CD14-positive monocyte (primary cell): ENCODE measurements around the gene CCDC154. TPM values are rescaled to one million over a fixed set of nuclear protein-coding genes. Genes with fewer than 3 reads are reported as not detected.
A peak's percentile ranks its signal among the peaks of the same experiment; 100 is the strongest.

ENCODE experiments used
- DNase-seq, 3 donors: peaks; one replicate each; pipeline ENCODE4 v3.0.0-alpha.2; 2011 to 2022
- H2AFZ ChIP-seq: 2 replicates; pipeline ENCODE4 v1.6.0; 2012; ENCODE audit warnings: mild to moderate bottlenecking, low read depth, low read length, inconsistent platforms; ENCODE audit not compliant: insufficient read depth, poor library complexity, severe bottlenecking
- H3K27ac ChIP-seq, 2 donors: 1 replicate in 1 of 2; 2 replicates in 1 of 2; pipeline ENCODE4 v1.5.1; 2012 to 2013; ENCODE audit warnings: low read length in 2 of 2, control low read depth in 1 of 2, inconsistent platforms in 1 of 2, low read depth in 1 of 2, mild to moderate bottlenecking in 1 of 2
- H3K27me3 ChIP-seq, 2 donors: one replicate each; pipeline versions ENCODE4 v1.6.0 to v1.6.1; 2011 to 2013; ENCODE audit warnings: low read length in 2 of 2; ENCODE audit not compliant: control insufficient read depth in 2 of 2, insufficient read depth in 2 of 2
- H3K36me3 ChIP-seq, 2 donors: replicated peaks in 1 of 2; 1 replicate in 1 of 2; 2 replicates in 1 of 2; pipeline versions ENCODE4 v1.5.1 to v1.6.1; 2012 to 2013; ENCODE audit warnings: low read length in 2 of 2, control low read depth in 1 of 2, inconsistent platforms in 1 of 2, mild to moderate bottlenecking in 1 of 2; ENCODE audit not compliant: insufficient read depth in 2 of 2, control insufficient read depth in 1 of 2
- H3K4me1 ChIP-seq, 2 donors: 1 replicate in 1 of 2; 2 replicates in 1 of 2; pipeline versions ENCODE4 v1.5.1 to v1.6.1; 2012 to 2013; ENCODE audit warnings: low read length in 2 of 2, control low read depth in 1 of 2, inconsistent platforms in 1 of 2, mild to moderate bottlenecking in 1 of 2, moderate library complexity in 1 of 2; ENCODE audit not compliant: insufficient read depth in 2 of 2, control insufficient read depth in 1 of 2
- H3K4me2 ChIP-seq: replicated peaks from 2 replicates; pipeline ENCODE3; 2012; ENCODE audit warnings: low read length, moderate library complexity, mild to moderate bottlenecking; ENCODE audit not compliant: poor library complexity, severe bottlenecking; ENCODE audit errors: extremely low read depth
- H3K4me3 ChIP-seq, 3 experiments: fragments of 200-600 bp in 1 of 3; sonication (generic) in 1 of 3; replicated peaks in 1 of 3; 1 replicate in 2 of 3; 2 replicates in 1 of 3; pipeline ENCODE4 v1.5.1; 2011 to 2013; ENCODE audit warnings: low read length in 3 of 3, mild to moderate bottlenecking in 3 of 3, control low read depth in 2 of 3, low read depth in 2 of 3, inconsistent platforms in 1 of 3, moderate library complexity in 1 of 3
- H3K79me2 ChIP-seq: 2 replicates; pipeline ENCODE4 v1.6.0; 2012; ENCODE audit warnings: mild to moderate bottlenecking, control low read depth, inconsistent platforms, low read length, moderate library complexity; ENCODE audit not compliant: insufficient read depth
- H3K9ac ChIP-seq: 2 replicates; pipeline ENCODE4 v1.6.0; 2017; ENCODE audit warnings: low read length, mild to moderate bottlenecking; ENCODE audit not compliant: insufficient read depth, poor library complexity, severe bottlenecking
- H3K9me3 ChIP-seq, 2 donors: replicated peaks in 1 of 2; 1 replicate in 1 of 2; 2 replicates in 1 of 2; pipeline versions ENCODE4 v1.5.1 to v1.6.1; 2012 to 2013; ENCODE audit warnings: low read length in 2 of 2, control low read depth in 1 of 2; ENCODE audit not compliant: control insufficient read depth in 1 of 2, insufficient read depth in 1 of 2
- H4K20me1 ChIP-seq: 2 replicates; pipeline ENCODE4 v1.6.0; 2012; ENCODE audit warnings: mild to moderate bottlenecking, low read length, control low read depth, moderate library complexity; ENCODE audit not compliant: insufficient read depth
- H3K27ac Mint-ChIP-seq, 7 donors: one replicate each; pipeline ENCODE4 v1.8.0; 2020; ENCODE audit warnings: mild to moderate bottlenecking in 7 of 7, mixed read lengths in 7 of 7, moderate library complexity in 6 of 7, inconsistent platforms in 2 of 7
- H3K27me3 Mint-ChIP-seq, 3 donors: one replicate each; pipeline ENCODE4 v1.8.0; 2021 to 2022; ENCODE audit warnings: low read depth in 3 of 3, mild to moderate bottlenecking in 3 of 3, mixed read lengths in 3 of 3, moderate library complexity in 3 of 3, inconsistent platforms in 1 of 3
- H3K36me3 Mint-ChIP-seq, 2 donors: one replicate each; pipeline ENCODE4 v1.8.0; 2020; ENCODE audit warnings: mixed read lengths in 2 of 2, inconsistent platforms in 1 of 2, mild to moderate bottlenecking in 1 of 2
- H3K4me1 Mint-ChIP-seq: one replicate; pipeline ENCODE4 v1.8.0; 2020; ENCODE audit warnings: mild to moderate bottlenecking, mixed read lengths
- H3K4me3 Mint-ChIP-seq, 2 donors: one replicate each; pipeline ENCODE4 v1.8.0; 2020; ENCODE audit warnings: mild to moderate bottlenecking in 2 of 2, mixed read lengths in 2 of 2, moderate library complexity in 1 of 2
- H3K9me3 Mint-ChIP-seq, 7 donors: one replicate each; pipeline ENCODE4 v1.8.0; 2020 to 2022; ENCODE audit warnings: mixed read lengths in 7 of 7, mild to moderate bottlenecking in 6 of 7, moderate library complexity in 6 of 7, inconsistent platforms in 2 of 7
- WGBS: methylation state at CpG from one replicate; pipeline ENCODE4 v1.1.5; 2013; ENCODE audit warnings: missing lambda C conversion rate; ENCODE audit not compliant: insufficient coverage; 5-methylcytosine and 5-hydroxymethylcytosine counted together
- intact Hi-C, 2 donors: fragments of 100-400 bp; cut with micrococcal nuclease; formaldehyde crosslinking; loops; one replicate each; pipeline versions ENCODE4 v1.15.0 to v1.15.1; 2023
- polyA plus RNA-seq, 3 donors: library from polyadenylated mRNA; depleted of rRNA in 1 of 3; unstranded in 2 of 3; stranded (reverse) in 1 of 3; fragments of 300-500 nt in 2 of 3; fragments of >200 nt in 1 of 3; fragmentation: Illumina TruSeq in 2 of 3; gene quantifications; 1 replicate in 2 of 3; 2 replicates in 1 of 3; pipeline ENCODE4 v1.2.3, GENCODE V29; 2012 to 2021
- TF ChIP-seq, protein P1 (sequence below): fragments of 200-600 bp; IDR thresholded peaks from one replicate; pipeline ENCODE4 v1.8.0; 2022; ENCODE audit warnings: antibody characterized with exemption, mild to moderate bottlenecking

Gene CCDC154
- polyA plus RNA-seq, 3 donors = 5.9 TPM; not detected in 2

DNA sequence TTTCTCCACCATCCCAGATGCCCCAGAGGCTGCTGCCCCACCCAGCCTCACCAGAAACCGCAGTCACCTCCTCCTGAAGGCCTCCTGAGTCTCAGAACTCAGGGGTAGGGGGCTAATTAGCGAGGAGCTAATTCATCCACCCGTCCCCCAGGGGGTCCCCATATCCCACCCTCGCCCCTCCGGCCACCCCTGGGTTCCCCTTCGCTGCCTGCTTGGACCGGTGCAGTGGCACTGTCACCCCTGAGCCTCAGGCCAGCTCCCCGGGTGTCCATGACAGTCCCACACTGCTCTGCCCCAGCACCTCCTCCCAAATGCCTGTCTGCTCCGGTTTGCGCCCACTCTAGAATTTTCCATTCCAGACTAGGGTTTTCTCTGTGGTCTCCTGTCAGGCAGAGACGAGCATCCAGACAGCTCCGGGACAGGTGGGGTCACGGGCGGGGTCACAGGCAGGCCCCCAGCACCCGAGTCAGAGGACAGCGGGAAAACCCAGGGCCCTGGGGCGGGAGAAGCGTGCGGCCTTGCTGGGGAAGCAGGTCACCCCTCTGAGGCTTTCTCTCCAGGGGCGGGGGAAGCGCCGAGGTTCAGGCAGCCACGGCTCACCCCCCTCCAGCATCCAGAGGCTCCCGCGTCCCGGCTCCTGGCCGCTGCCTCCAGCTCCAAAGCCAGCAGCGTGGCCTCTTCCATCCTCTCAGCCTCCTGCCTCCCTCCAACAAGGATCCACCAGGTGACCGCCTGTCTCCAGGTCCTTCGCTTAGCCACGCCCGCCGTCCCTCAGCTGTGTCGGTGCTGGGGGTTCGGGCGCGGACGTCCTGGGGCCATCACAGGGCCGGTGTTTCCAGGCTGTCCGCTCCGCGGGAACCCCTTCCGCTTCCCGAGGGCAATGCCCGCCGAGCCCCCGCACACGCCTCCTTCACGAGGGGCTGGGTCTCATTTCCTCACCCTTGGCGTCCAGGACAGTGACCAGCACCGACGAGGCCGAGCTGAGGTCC is 16.6 kb downstream of the CCDC154 start:
- Histone ChIP-seq H3K4me1 (peaks cover 5 to 13% of the 10 kb centered on the region in 2 donors), H3K4me2 (peak overlapping the region; percentile 47), H3K27ac (no peak overlapping the region), H2AFZ (peak overlapping the region; percentile 72), H3K79me2 (no peaks in the 10 kb centered on the region), H3K27me3 (peaks cover 0 to 18% of the 10 kb centered on the region in 2 donors), H3K9me3 (no peaks in the 10 kb centered on the region), H3K9ac (peak overlapping the region; percentile 40), H3K4me3 (no peak overlapping the region), H4K20me1 (no peaks in the 10 kb centered on the region), H3K36me3 (no peaks in the 10 kb centered on the region)
- peaks cover 7 to 27% (median 7%) of the 10 kb centered on the region in 3 donors for H3K27me3 Mint-ChIP-seq
- peaks cover 0 to 5% (median 0%) of the 10 kb centered on the region in 7 donors for H3K9me3 Mint-ChIP-seq
- WGBS = 88% methylated on average over 48 of the region's 53 CpGs
- no peaks in the 10 kb centered on the region for H3K36me3 Mint-ChIP-seq
- no peak for DNase-seq
- intact Hi-C loops = loop anchor here (10.0 kb wide), 2 partner anchors 277 to 357 kb away; partner anchors contain the start of genes MAPK8IP3 (in 1 of the 2), NUBP2 (in 1 of the 2) and SPSB3 (in 1 of the 2)
- TF ChIP-seq, protein P1, sequence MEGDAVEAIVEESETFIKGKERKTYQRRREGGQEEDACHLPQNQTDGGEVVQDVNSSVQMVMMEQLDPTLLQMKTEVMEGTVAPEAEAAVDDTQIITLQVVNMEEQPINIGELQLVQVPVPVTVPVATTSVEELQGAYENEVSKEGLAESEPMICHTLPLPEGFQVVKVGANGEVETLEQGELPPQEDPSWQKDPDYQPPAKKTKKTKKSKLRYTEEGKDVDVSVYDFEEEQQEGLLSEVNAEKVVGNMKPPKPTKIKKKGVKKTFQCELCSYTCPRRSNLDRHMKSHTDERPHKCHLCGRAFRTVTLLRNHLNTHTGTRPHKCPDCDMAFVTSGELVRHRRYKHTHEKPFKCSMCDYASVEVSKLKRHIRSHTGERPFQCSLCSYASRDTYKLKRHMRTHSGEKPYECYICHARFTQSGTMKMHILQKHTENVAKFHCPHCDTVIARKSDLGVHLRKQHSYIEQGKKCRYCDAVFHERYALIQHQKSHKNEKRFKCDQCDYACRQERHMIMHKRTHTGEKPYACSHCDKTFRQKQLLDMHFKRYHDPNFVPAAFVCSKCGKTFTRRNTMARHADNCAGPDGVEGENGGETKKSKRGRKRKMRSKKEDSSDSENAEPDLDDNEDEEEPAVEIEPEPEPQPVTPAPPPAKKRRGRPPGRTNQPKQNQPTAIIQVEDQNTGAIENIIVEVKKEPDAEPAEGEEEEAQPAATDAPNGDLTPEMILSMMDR = no peak
- H3K4me3 Mint-ChIP-seq = peak overlapping the region; percentile 27 to 67
- peaks cover 3% of the 10 kb centered on the region for H3K4me1 Mint-ChIP-seq
- H3K27ac Mint-ChIP-seq = no peak overlapping the region

- intact Hi-C loops = loop anchor here (10.0 kb wide), 2 partner anchors 278 to 358 kb away; partner anchors contain the start of genes MAPK8IP3 (in 1 of the 2), NUBP2 (in 1 of the 2) and SPSB3 (in 1 of the 2)
These were observed 17.5 kb downstream of the CCDC154 start for GRCh38 chr16:1426734-1427471.

More at GRCh38 chr16:1426734-1427471, 17.5 kb downstream of the CCDC154 start:
- Histone ChIP-seq H3K9ac (no peak overlapping the region), H3K4me2 (no peak overlapping the region), H3K27me3 (peaks cover 0 to 11% of the 10 kb centered on the region in 2 donors), H4K20me1 (no peaks in the 10 kb centered on the region), H2AFZ (no peak overlapping the region), H3K4me1 (peaks cover 5 to 8% of the 10 kb centered on the region in 2 donors), H3K27ac (no peak overlapping the region), H3K9me3 (no peaks in the 10 kb centered on the region), H3K79me2 (no peaks in the 10 kb centered on the region), H3K36me3 (no peaks in the 10 kb centered on the region), H3K4me3 (no peak overlapping the region)
- Mint-ChIP-seq H3K27ac (no peak overlapping the region), H3K9me3 (peaks cover 0 to 5% (median 3%) of the 10 kb centered on the region in 7 donors), H3K4me3 (peak overlapping the region in 1 of 2 donors; percentile 24), H3K36me3 (no peaks in the 10 kb centered on the region), H3K4me1 (peaks cover 2% of the 10 kb centered on the region), H3K27me3 (peaks cover 4 to 19% (median 5%) of the 10 kb centered on the region in 3 donors)
- WGBS = 89% methylated on average over 36 of the region's 42 CpGs
- no peak for DNase-seq
- TF ChIP-seq, protein P1 = no peak
